Liver (tissue), 9 donors: ENCODE data around the gene RPSA. TPM values are rescaled to one million over a fixed set of nuclear protein-coding genes. Genes with fewer than 3 reads are reported as not detected.

Experiments
- DNase-seq: peaks from one replicate; pipeline ENCODE4 v3.0.0-alpha.2; 2017; ENCODE audit warnings: low spot score
- H3K27ac ChIP-seq, 2 donors: one replicate each; pipeline ENCODE4 v1.7.0; 2013; ENCODE audit warnings: inconsistent platforms in 2 of 2, low read length in 2 of 2, control low read depth in 1 of 2, low read depth in 1 of 2, mild to moderate bottlenecking in 1 of 2
- H3K27me3 ChIP-seq, 4 donors: one replicate each; pipeline versions ENCODE4 v1.6.1 to v1.7.0; 2013; ENCODE audit warnings: low read length in 3 of 4, inconsistent platforms in 1 of 4, mild to moderate bottlenecking in 1 of 4, moderate library complexity in 1 of 4; ENCODE audit not compliant: control insufficient read depth in 4 of 4, insufficient read depth in 4 of 4
- H3K36me3 ChIP-seq, 4 donors: one replicate each; pipeline versions ENCODE4 v1.6.1 to v1.7.0; 2013; ENCODE audit warnings: low read length in 3 of 4, mild to moderate bottlenecking in 3 of 4, low read depth in 1 of 4, moderate library complexity in 1 of 4; ENCODE audit not compliant: control insufficient read depth in 4 of 4, insufficient read depth in 3 of 4
- H3K4me1 ChIP-seq, 4 donors: one replicate each; pipeline versions ENCODE4 v1.6.1 to v1.7.0; 2013; ENCODE audit warnings: low read length in 3 of 4, mild to moderate bottlenecking in 3 of 4, moderate library complexity in 1 of 4; ENCODE audit not compliant: control insufficient read depth in 4 of 4, insufficient read depth in 4 of 4
- H3K4me3 ChIP-seq, 3 donors: one replicate each; pipeline versions ENCODE4 v1.6.1 to v1.7.0; 2013; ENCODE audit warnings: low read length in 3 of 3, control low read depth in 1 of 3, low read depth in 1 of 3, mild to moderate bottlenecking in 1 of 3
- H3K9ac ChIP-seq, 2 donors: one replicate each; pipeline ENCODE4 v1.7.0; 2013; ENCODE audit warnings: low read length in 2 of 2, mild to moderate bottlenecking in 2 of 2, moderate library complexity in 2 of 2, control low read depth in 1 of 2, low read depth in 1 of 2
- H3K9me3 ChIP-seq, 4 donors: one replicate each; pipeline versions ENCODE4 v1.6.1 to v1.7.0; 2013; ENCODE audit warnings: low read length in 3 of 4; ENCODE audit not compliant: control insufficient read depth in 4 of 4
- ATF3 ChIP-seq: IDR thresholded peaks from 2 replicates; pipeline ENCODE4 v1.6.1; 2016; ENCODE audit warnings: antibody characterized with exemption
- CTCF ChIP-seq: fragments of 150-350 bp; IDR thresholded peaks from 2 replicates; pipeline ENCODE4 v1.5.1; 2017; ENCODE audit warnings: improper control_type of control experiment, low read depth, low read length; ENCODE audit not compliant: missing input control
- EGR1 ChIP-seq, 2 donors: IDR thresholded peaks; 2 replicates each; pipeline ENCODE4 v1.6.1; 2016 to 2018; ENCODE audit warnings: antibody characterized with exemption in 2 of 2, low read depth in 2 of 2
- FOXA1 ChIP-seq: IDR thresholded peaks from 2 replicates; pipeline ENCODE4 v1.6.1; 2016; ENCODE audit warnings: antibody characterized with exemption
- FOXA2 ChIP-seq: IDR thresholded peaks from 2 replicates; pipeline ENCODE4 v1.6.1; 2016; ENCODE audit warnings: antibody characterized with exemption
- HNF4G ChIP-seq: IDR thresholded peaks from 2 replicates; pipeline ENCODE4 v1.6.1; 2016; ENCODE audit warnings: antibody characterized with exemption
- MAX ChIP-seq: IDR thresholded peaks from 2 replicates; pipeline ENCODE4 v1.6.1; 2016; ENCODE audit warnings: antibody characterized with exemption
- NR2F2 ChIP-seq: IDR thresholded peaks from 2 replicates; pipeline ENCODE4 v1.6.1; 2016; ENCODE audit warnings: antibody characterized with exemption
- RAD21 ChIP-seq, 2 donors: IDR thresholded peaks; 2 replicates each; pipeline ENCODE4 v1.6.1; 2016; ENCODE audit warnings: antibody characterized with exemption in 2 of 2, mild to moderate bottlenecking in 2 of 2
- REST ChIP-seq: IDR thresholded peaks from 2 replicates; pipeline ENCODE4 v1.6.1; 2016; ENCODE audit warnings: antibody characterized with exemption, mild to moderate bottlenecking
- RXRA ChIP-seq, 2 donors: IDR thresholded peaks; 2 replicates each; pipeline ENCODE4 v1.6.1; 2017 to 2018; ENCODE audit warnings: antibody characterized with exemption in 2 of 2, mild to moderate bottlenecking in 1 of 2
- TAF1 ChIP-seq: conservative IDR thresholded peaks from 2 replicates; pipeline ENCODE4 v1.6.1; 2016; ENCODE audit warnings: antibody characterized with exemption, mild to moderate bottlenecking
- ZBTB33 ChIP-seq: IDR thresholded peaks from 2 replicates; pipeline ENCODE4 v1.6.1; 2016; ENCODE audit warnings: antibody characterized with exemption
- WGBS: extraction: QIAGEN DNeasy Blood & Tissue Kit; methylation state at CpG from one replicate; pipeline ENCODE4 v1.1.7; 2013; 5-methylcytosine and 5-hydroxymethylcytosine counted together
- polyA plus RNA-seq, 2 donors: library from polyadenylated mRNA; stranded (reverse) in 1 of 2; unstranded in 1 of 2; fragments of 200-250 nt in 1 of 2; fragments of >200 nt in 1 of 2; fragmentation: Nextera tagmentation in 1 of 2; extraction: Ambion mirVana in 1 of 2; gene quantifications; one replicate each; pipeline versions ENCODE4 v1.2.1 to v1.2.3, GENCODE V29; 2013 to 2015
- total RNA-seq, 2 donors: library from RNA; depleted of rRNA; stranded (reverse); fragments of >200 nt; gene quantifications; one replicate each; pipeline ENCODE4 v1.2.3, GENCODE V29; 2014
- donor health status: healthy.
- donor health status: healthy.
- donor health status: healthy.
- donor health status: healthy.
- donor health status: healthy.

Gene RPSA
- total and polyA plus RNA-seq, 4 donors, result 200 to 796 (median 443) TPM

- Histone ChIP-seq H3K9me3 (no peaks in the 10 kb centered on the region), H3K36me3 (no peaks in the 10 kb centered on the region), H3K9ac (no peak overlapping the region), H3K27me3 (peaks cover 0 to 3% (median 0%) of the 10 kb centered on the region in 4 donors), H3K4me1 (no peaks in the 10 kb centered on the region), H3K4me3 (no peak overlapping the region), H3K27ac (no peak overlapping the region)
- WGBS, result 54% methylated on average over 3 of the region's 3 CpGs
- TF ChIP-seq HNF4G (no peak), REST (no peak), EGR1 (IDR thresholded peaks at IDR 0.05; ENCODE audit: low read depth in 2 of 2) (no peak), RAD21 (IDR thresholded peaks at IDR 0.05) (no peak), MAX (no peak), CTCF (no peak), NR2F2 (no peak), ATF3 (no peak), TAF1 (no peak), FOXA2 (no peak), ZBTB33 (no peak), RXRA (IDR thresholded peaks at IDR 0.05) (no peak)
- DNase-seq, result no peak
Observed at GRCh38 chr3:39454591-39455217, 48.2 kb downstream of the RPSA start.

GRCh38 chr3:39456159-39456558 lies 49.6 kb downstream of the RPSA start:
- no peak for DNase-seq
- TF ChIP-seq NR2F2 (no peak), FOXA1 (no peak), TAF1 (no peak), CTCF (no peak), RAD21 (IDR thresholded peaks at IDR 0.05) (no peak)
- Histone ChIP-seq H3K4me1 (no peaks in the 10 kb centered on the region), H3K4me3 (no peak overlapping the region), H3K9me3 (no peaks in the 10 kb centered on the region), H3K9ac (no peak overlapping the region), H3K36me3 (no peaks in the 10 kb centered on the region), H3K27ac (no peak overlapping the region), H3K27me3 (peaks cover 0 to 3% (median 0%) of the 10 kb centered on the region in 4 donors)
- WGBS, result 95% methylated on average over 20 of the region's 20 CpGs
